DOHH2 (cell line): ENCODE data around the gene B3GALT5.
"Not testable (repeated sequence)": the region's sequence is repeated elsewhere in the genome, so short reads cannot be mapped to it uniquely, and the experiment has no call there.

Source experiments
- H3F3A ChIP-seq: fragments of 200-600 bp; sonication (generic), shearing (Covaris generic); 2 replicates; pipeline ENCODE4 v1.6.0; 2016; ENCODE audit warnings: antibody characterized with exemption, mild to moderate bottlenecking; ENCODE audit not compliant: control insufficient read depth, insufficient read depth
- H3K27ac ChIP-seq: fragments of 200-600 bp; sonication (generic); 2 replicates; pipeline ENCODE4 v1.5.1; 2014; ENCODE audit warnings: low read depth, mild to moderate bottlenecking, low read length, moderate library complexity
- H3K27me3 ChIP-seq: fragments of 200-600 bp; sonication (generic); 2 replicates; pipeline ENCODE4 v1.6.1; 2014; ENCODE audit warnings: mild to moderate bottlenecking, low read length, mixed read lengths; ENCODE audit not compliant: control insufficient read depth
- H3K36me3 ChIP-seq: fragments of 200-600 bp; sonication (generic); 2 replicates; pipeline ENCODE4 v1.6.1; 2014; ENCODE audit warnings: mild to moderate bottlenecking, low read length, moderate library complexity, mixed read lengths; ENCODE audit not compliant: control insufficient read depth
- H3K4me1 ChIP-seq: fragments of 200-600 bp; sonication (generic); 2 replicates; pipeline ENCODE4 v1.6.1; 2014; ENCODE audit warnings: mild to moderate bottlenecking, low read length, mixed read lengths; ENCODE audit not compliant: control insufficient read depth
- H3K4me2 ChIP-seq: fragments of 200-600 bp; sonication (generic); 2 replicates; pipeline ENCODE4 v1.6.0; 2014; ENCODE audit warnings: mild to moderate bottlenecking, low read length, moderate library complexity
- H3K4me3 ChIP-seq: fragments of 200-600 bp; sonication (generic); 2 replicates; pipeline ENCODE4 v1.5.1; 2014; ENCODE audit warnings: mild to moderate bottlenecking, low read length, mixed read lengths
- H3K79me2 ChIP-seq: fragments of 200-600 bp; sonication (generic); 2 replicates; pipeline ENCODE4 v1.6.1; 2014; ENCODE audit warnings: mild to moderate bottlenecking, low read length, mixed read lengths; ENCODE audit not compliant: control insufficient read depth
- H3K9me2 ChIP-seq: fragments of 200-600 bp; sonication (generic); replicated peaks from 2 replicates; pipeline ENCODE4 v1.6.1; 2014; ENCODE audit warnings: mild to moderate bottlenecking, low read length, mixed read lengths; ENCODE audit not compliant: control insufficient read depth
- H3K9me3 ChIP-seq: fragments of 200-600 bp; sonication (generic); 2 replicates; pipeline ENCODE4 v1.6.1; 2014; ENCODE audit warnings: antibody characterized with exemption, low read length, mixed read lengths; ENCODE audit not compliant: control insufficient read depth, insufficient read depth
- H4K20me1 ChIP-seq: fragments of 200-600 bp; sonication (generic); 2 replicates; pipeline ENCODE4 v1.6.0; 2014; ENCODE audit warnings: low read depth, mild to moderate bottlenecking, antibody characterized with exemption, low read length, moderate library complexity; ENCODE audit not compliant: control insufficient read depth, insufficient read depth
- CTCF ChIP-seq: fragments of 200-600 bp; sonication (generic); IDR thresholded peaks from one replicate; pipeline ENCODE4 v1.5.1; 2014; ENCODE audit warnings: antibody characterized with exemption, mild to moderate bottlenecking, low read depth, low read length; ENCODE audit not compliant: poor library complexity, severe bottlenecking
- EZH2phosphoT487 ChIP-seq: fragments of 200-600 bp; sonication (generic); IDR thresholded peaks from 2 replicates; pipeline ENCODE4 v1.6.1; 2017; ENCODE audit warnings: borderline replicate concordance, mild to moderate bottlenecking, antibody characterized with exemption, low read length, moderate library complexity, mixed read lengths

Gene B3GALT5

GRCh38 chr21:39582749-39583148 is 30.0 kb upstream of the B3GALT5 start:
- no peaks in the 10 kb centered on the region for H3K9me3 ChIP-seq
- H4K20me1 ChIP-seq: no peaks in the 10 kb centered on the region
- H3K4me1 ChIP-seq: no peaks in the 10 kb centered on the region
- H3K27me3 ChIP-seq: 0 out of 2 replicates have a peak, but pooled peaks cover 2% of the 10 kb centered on the region
- no peaks in the 10 kb centered on the region for H3F3A ChIP-seq
- H3K4me2 ChIP-seq: no peak overlapping the region
- H3K79me2 ChIP-seq: no peaks in the 10 kb centered on the region
- TF ChIP-seq CTCF (no peak), EZH2phosphoT487 (no peak)
- no peaks in the 10 kb centered on the region for H3K36me3 ChIP-seq
- H3K4me3 ChIP-seq: no peak overlapping the region
- H3K9me2 ChIP-seq: no peaks in the 10 kb centered on the region
- no peak overlapping the region for H3K27ac ChIP-seq

- H3K27me3 ChIP-seq, H3K79me2 ChIP-seq, H3K27ac ChIP-seq, H3F3A ChIP-seq, H3K4me1 ChIP-seq, H3K9me3 ChIP-seq, H3K4me3 ChIP-seq, H3K9me2 ChIP-seq, H4K20me1 ChIP-seq, H3K4me2 ChIP-seq, H3K36me3 ChIP-seq: not testable (repeated sequence)
Observed at GRCh38 chr21:39583586-39583985, 29.2 kb upstream of the B3GALT5 start.

- 0 out of 2 replicates have a peak, but pooled peaks cover 3% of the 10 kb centered on the region for H3K27me3 ChIP-seq
- no peaks in the 10 kb centered on the region for H3F3A ChIP-seq
- TF ChIP-seq CTCF (no peak), EZH2phosphoT487 (no peak)
- H4K20me1 ChIP-seq: no peaks in the 10 kb centered on the region
- H3K79me2 ChIP-seq: no peaks in the 10 kb centered on the region
- H3K4me3 ChIP-seq: no peak overlapping the region
- H3K9me3 ChIP-seq: no peaks in the 10 kb centered on the region
- no peak overlapping the region for H3K4me2 ChIP-seq
- H3K36me3 ChIP-seq: no peaks in the 10 kb centered on the region
- no peaks in the 10 kb centered on the region for H3K4me1 ChIP-seq
- H3K27ac ChIP-seq: no peak overlapping the region
- no peaks in the 10 kb centered on the region for H3K9me2 ChIP-seq
Observed at GRCh38 chr21:39587376-39587775, 25.4 kb upstream of the B3GALT5 start.

- Histone ChIP-seq H3K4me1 (no peaks in the 10 kb centered on the region), H3K9me2 (no peaks in the 10 kb centered on the region), H3K36me3 (no peaks in the 10 kb centered on the region), H4K20me1 (no peaks in the 10 kb centered on the region), H3K9me3 (no peaks in the 10 kb centered on the region), H3K4me3 (no peak overlapping the region), H3K27me3 (0 out of 2 replicates have a peak, but pooled peaks cover 3% of the 10 kb centered on the region), H3F3A (no peaks in the 10 kb centered on the region), H3K27ac (no peak overlapping the region), H3K4me2 (no peak overlapping the region), H3K79me2 (no peaks in the 10 kb centered on the region)
- TF ChIP-seq CTCF: no peak
- no peak for TF ChIP-seq EZH2phosphoT487
Observed at GRCh38 chr21:39588884-39589283, 23.9 kb upstream of the B3GALT5 start.
